Progenitor cell of endocrine pancreas (in vitro differentiated cells): Measurements from ENCODE around the gene C4orf54. TPM values are rescaled to one million over a fixed set of nuclear protein-coding genes. Genes with fewer than 3 reads are reported as not detected.

Experiments
- DNase-seq: peaks from one replicate; pipeline ENCODE4 v3.0.0; 2021; ENCODE audit warnings: low spot score; ENCODE audit not compliant: unreplicated experiment
- H3K27ac Mint-ChIP-seq: 2 replicates; pipeline ENCODE4 v1.8.0; 2021; ENCODE audit warnings: mild to moderate bottlenecking, moderate library complexity, mixed read lengths
- H3K27me3 Mint-ChIP-seq: 2 replicates; pipeline ENCODE4 v1.8.0; 2021; ENCODE audit warnings: mixed read lengths
- H3K36me3 Mint-ChIP-seq: 2 replicates; pipeline ENCODE4 v1.8.0; 2022; ENCODE audit warnings: mixed read lengths; ENCODE audit not compliant: insufficient read depth
- H3K4me1 Mint-ChIP-seq: 2 replicates; pipeline ENCODE4 v1.8.0; 2021; ENCODE audit warnings: low read depth, mixed read lengths
- H3K4me3 Mint-ChIP-seq: 2 replicates; pipeline ENCODE4 v1.8.0; 2021; ENCODE audit warnings: low read depth, mild to moderate bottlenecking, moderate library complexity, mixed read lengths
- H3K9me3 Mint-ChIP-seq: 2 replicates; pipeline ENCODE4 v1.8.0; 2021; ENCODE audit warnings: low read depth, mixed read lengths
- total RNA-seq: library from RNA; stranded (reverse); gene quantifications from 2 replicates; pipeline ENCODE4 v1.2.1, GENCODE V29; 2021
- TF ChIP-seq, protein P1 (sequence below): fragments of 200-600 bp; sonication (generic); IDR thresholded peaks from one replicate; pipeline ENCODE4 v1.5.0; 2021; ENCODE audit warnings: antibody characterized with exemption, mild to moderate bottlenecking; ENCODE audit not compliant: unreplicated experiment

Gene C4orf54
- total RNA-seq, 1 donor from 2014 or later = not detected

DNA sequence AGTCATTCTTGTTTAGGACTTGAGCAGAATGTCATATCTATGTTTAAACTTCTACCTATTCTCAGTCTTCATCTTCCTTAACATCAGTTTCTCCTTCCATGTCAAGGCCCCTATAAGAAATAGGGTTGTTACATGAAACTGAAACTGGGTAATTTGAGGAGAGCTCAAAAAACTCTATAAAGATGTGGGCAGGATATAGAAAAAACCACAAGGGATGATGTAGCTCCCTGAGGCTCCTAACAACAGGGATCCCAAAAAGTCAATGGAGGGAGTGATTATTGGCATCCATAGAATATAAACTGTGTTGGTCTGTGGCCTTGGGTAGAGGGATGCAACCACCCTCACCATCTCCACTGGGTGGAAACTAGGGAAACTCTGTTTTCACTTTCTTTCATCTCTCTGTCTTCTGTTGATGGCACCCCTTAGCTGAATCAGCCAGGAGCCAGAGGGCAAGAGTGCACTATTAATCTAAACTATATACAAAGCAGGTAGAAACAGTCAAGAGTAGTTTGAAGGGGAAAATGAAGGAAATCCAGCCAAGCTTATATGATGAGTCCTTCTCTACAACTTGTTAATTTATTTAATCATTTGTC is 27.6 kb downstream of the C4orf54 start:
- TF ChIP-seq, protein P1, sequence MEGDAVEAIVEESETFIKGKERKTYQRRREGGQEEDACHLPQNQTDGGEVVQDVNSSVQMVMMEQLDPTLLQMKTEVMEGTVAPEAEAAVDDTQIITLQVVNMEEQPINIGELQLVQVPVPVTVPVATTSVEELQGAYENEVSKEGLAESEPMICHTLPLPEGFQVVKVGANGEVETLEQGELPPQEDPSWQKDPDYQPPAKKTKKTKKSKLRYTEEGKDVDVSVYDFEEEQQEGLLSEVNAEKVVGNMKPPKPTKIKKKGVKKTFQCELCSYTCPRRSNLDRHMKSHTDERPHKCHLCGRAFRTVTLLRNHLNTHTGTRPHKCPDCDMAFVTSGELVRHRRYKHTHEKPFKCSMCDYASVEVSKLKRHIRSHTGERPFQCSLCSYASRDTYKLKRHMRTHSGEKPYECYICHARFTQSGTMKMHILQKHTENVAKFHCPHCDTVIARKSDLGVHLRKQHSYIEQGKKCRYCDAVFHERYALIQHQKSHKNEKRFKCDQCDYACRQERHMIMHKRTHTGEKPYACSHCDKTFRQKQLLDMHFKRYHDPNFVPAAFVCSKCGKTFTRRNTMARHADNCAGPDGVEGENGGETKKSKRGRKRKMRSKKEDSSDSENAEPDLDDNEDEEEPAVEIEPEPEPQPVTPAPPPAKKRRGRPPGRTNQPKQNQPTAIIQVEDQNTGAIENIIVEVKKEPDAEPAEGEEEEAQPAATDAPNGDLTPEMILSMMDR = no peak
- H3K4me3 Mint-ChIP-seq = no peak overlapping the region
- H3K27ac Mint-ChIP-seq = no peak overlapping the region
- no peaks in the 10 kb centered on the region for H3K9me3 Mint-ChIP-seq
- no peak for DNase-seq
- H3K27me3 Mint-ChIP-seq = no peaks in the 10 kb centered on the region
- H3K4me1 Mint-ChIP-seq = peaks cover 20% of the 10 kb centered on the region
- H3K36me3 Mint-ChIP-seq = peaks cover 1% of the 10 kb centered on the region

DNA sequence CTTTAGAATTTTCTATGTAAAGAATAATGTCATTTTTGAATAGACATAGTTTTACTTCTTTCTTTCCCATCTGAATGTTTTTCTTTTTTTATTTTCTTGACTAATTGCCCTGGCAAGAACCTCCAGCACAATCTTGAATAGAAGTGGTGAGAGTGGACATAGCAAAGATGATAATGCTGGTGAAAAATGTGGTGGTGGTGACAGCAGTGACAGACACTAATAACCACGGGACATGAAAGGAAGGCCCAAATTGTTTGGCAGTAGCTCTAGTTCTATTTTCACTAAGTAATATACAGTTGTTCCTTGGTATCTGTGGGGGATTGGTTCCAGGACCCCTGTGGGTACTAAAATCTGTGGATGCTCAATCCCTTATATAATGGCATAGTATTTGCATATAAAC is 29.6 kb downstream of the C4orf54 start:
- Mint-ChIP-seq H3K9me3 (no peaks in the 10 kb centered on the region), H3K36me3 (peaks cover 1% of the 10 kb centered on the region), H3K4me1 (peaks cover 20% of the 10 kb centered on the region), H3K27ac (no peak overlapping the region), H3K4me3 (no peak overlapping the region), H3K27me3 (no peaks in the 10 kb centered on the region)
- no peak for DNase-seq
- TF ChIP-seq, protein P1 = no peak

DNA sequence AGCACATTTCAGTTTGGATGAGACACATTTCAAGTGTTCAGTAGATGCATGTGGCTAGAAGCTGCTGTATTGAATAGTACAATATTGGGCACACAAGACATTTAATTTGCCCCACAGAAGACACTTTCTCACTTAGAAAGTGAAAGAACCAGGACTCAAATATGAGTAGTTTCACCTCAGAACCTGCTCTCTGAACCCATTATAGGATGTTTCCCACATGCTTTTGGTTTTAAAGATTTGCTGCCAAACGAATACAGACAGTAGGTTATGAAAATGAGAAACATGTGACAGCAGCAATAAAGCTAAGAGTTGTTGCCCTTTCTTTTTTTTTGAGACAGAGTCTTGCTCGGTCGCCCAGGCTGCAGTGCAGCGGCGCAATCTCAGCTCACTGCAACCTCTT is 32.3 kb downstream of the C4orf54 start:
- H3K9me3 Mint-ChIP-seq = no peaks in the 10 kb centered on the region

DNA sequence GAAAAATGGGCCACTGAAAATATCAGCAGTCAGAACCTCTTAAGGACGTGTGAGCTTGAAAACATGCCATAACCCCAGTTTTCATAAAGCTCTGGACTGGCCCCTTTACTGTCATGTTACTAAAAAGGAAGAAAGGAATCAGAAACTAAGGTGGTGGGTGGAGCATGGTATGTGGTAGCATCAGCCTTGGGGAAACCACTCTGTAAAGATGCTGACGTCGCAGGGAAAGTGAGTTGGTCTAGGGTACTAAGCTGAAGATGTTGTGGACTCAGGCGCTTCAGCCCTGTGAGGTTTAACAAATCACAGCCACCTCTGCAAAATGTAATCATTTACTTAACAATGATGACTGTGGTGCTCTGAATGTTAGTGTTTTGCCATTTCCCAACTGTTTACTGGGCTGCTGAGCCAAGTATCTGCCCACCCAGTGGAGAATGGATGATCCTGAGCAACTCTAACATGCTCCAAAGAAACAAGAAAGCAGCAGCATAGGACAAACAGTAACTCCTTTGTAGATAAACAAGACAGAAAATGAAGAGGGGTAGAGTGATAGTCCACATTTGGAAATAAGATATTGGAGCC is 33.4 kb downstream of the C4orf54 start:
- Mint-ChIP-seq H3K27ac (no peak overlapping the region), H3K36me3 (peaks cover 2% of the 10 kb centered on the region)
- no peak for DNase-seq

More for the DNA sequence above, 32.3 kb downstream of the C4orf54 start:
- H3K4me1 Mint-ChIP-seq = peaks cover 3% of the 10 kb centered on the region
- peaks cover 1% of the 10 kb centered on the region for H3K36me3 Mint-ChIP-seq
- no peaks in the 10 kb centered on the region for H3K27me3 Mint-ChIP-seq
- no peak overlapping the region for H3K27ac Mint-ChIP-seq
- DNase-seq = no peak
- TF ChIP-seq, protein P1 = no peak
- no peak overlapping the region for H3K4me3 Mint-ChIP-seq

DNA sequence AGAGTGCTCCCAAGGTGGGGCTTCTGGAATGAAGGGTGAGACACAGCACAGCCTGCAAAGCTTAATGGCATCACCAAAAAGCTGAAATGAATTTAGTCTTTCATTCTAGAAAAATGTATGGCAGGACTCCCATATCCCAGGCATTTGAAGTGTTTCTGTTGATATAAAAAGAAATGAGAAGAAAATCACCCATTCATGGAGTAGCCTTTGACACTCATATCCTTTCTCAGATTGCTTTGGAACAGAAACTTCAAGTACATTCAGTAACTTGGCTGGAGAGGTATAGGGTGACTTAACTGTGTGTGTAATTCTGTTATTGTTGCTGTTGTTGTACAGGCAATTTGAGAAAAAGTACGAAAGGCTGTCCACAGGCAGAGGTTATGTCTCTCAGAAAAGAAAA is 35.3 kb downstream of the C4orf54 start:
- Mint-ChIP-seq H3K27me3 (no peaks in the 10 kb centered on the region), H3K27ac (no peak overlapping the region), H3K36me3 (peaks cover 2% of the 10 kb centered on the region), H3K4me3 (no peak overlapping the region), H3K9me3 (no peaks in the 10 kb centered on the region), H3K4me1 (no peaks in the 10 kb centered on the region)
- DNase-seq = no peak
- TF ChIP-seq, protein P1 = no peak

More for the DNA sequence above, 33.4 kb downstream of the C4orf54 start:
- Mint-ChIP-seq H3K4me3 (no peak overlapping the region), H3K27me3 (no peaks in the 10 kb centered on the region), H3K9me3 (no peaks in the 10 kb centered on the region), H3K4me1 (no peaks in the 10 kb centered on the region)
- TF ChIP-seq, protein P1 = no peak
